HG03066 (cell line): Measurements from ENCODE around the gene NPY2R.

Source experiments
- ATAC-seq: cut with Tn5 transposase; IDR thresholded peaks from one replicate; pipeline ENCODE4 v1.9.1; 2021; ENCODE audit warnings: low read depth; ENCODE audit not compliant: unreplicated experiment

Gene NPY2R

GRCh38 chr4:155248002-155248896, 39.8 kb downstream of the NPY2R start:
- no peak for ATAC-seq

- no peak for ATAC-seq
Measured at GRCh38 chr4:155249016-155249566, 40.7 kb downstream of the NPY2R start.

- ATAC-seq, result no peak
Measured at GRCh38 chr4:155252327-155252726, 43.9 kb downstream of the NPY2R start.

- ATAC-seq, result no peak
Measured at GRCh38 chr4:155263480-155263879, 55.0 kb downstream of the NPY2R start.

GRCh38 chr4:155265113-155265512, 56.7 kb downstream of the NPY2R start:
- ATAC-seq, result no peak
